Liver (tissue), 9 donors: ENCODE results near the gene IFTAP. TPM values are rescaled to one million over a fixed set of nuclear protein-coding genes. Genes with fewer than 3 reads are reported as not detected.

Source experiments
- DNase-seq: peaks from one replicate; pipeline ENCODE4 v3.0.0-alpha.2; 2017; ENCODE audit warnings: low spot score
- H3K27ac ChIP-seq, 2 donors: one replicate each; pipeline ENCODE4 v1.7.0; 2013; ENCODE audit warnings: inconsistent platforms in 2 of 2, low read length in 2 of 2, control low read depth in 1 of 2, low read depth in 1 of 2, mild to moderate bottlenecking in 1 of 2
- H3K27me3 ChIP-seq, 4 donors: one replicate each; pipeline versions ENCODE4 v1.6.1 to v1.7.0; 2013; ENCODE audit warnings: low read length in 3 of 4, inconsistent platforms in 1 of 4, mild to moderate bottlenecking in 1 of 4, moderate library complexity in 1 of 4; ENCODE audit not compliant: control insufficient read depth in 4 of 4, insufficient read depth in 4 of 4
- H3K36me3 ChIP-seq, 4 donors: one replicate each; pipeline versions ENCODE4 v1.6.1 to v1.7.0; 2013; ENCODE audit warnings: low read length in 3 of 4, mild to moderate bottlenecking in 3 of 4, low read depth in 1 of 4, moderate library complexity in 1 of 4; ENCODE audit not compliant: control insufficient read depth in 4 of 4, insufficient read depth in 3 of 4
- H3K4me1 ChIP-seq, 4 donors: one replicate each; pipeline versions ENCODE4 v1.6.1 to v1.7.0; 2013; ENCODE audit warnings: low read length in 3 of 4, mild to moderate bottlenecking in 3 of 4, moderate library complexity in 1 of 4; ENCODE audit not compliant: control insufficient read depth in 4 of 4, insufficient read depth in 4 of 4
- H3K4me3 ChIP-seq, 3 donors: one replicate each; pipeline versions ENCODE4 v1.6.1 to v1.7.0; 2013; ENCODE audit warnings: low read length in 3 of 3, control low read depth in 1 of 3, low read depth in 1 of 3, mild to moderate bottlenecking in 1 of 3
- H3K9ac ChIP-seq, 2 donors: one replicate each; pipeline ENCODE4 v1.7.0; 2013; ENCODE audit warnings: low read length in 2 of 2, mild to moderate bottlenecking in 2 of 2, moderate library complexity in 2 of 2, control low read depth in 1 of 2, low read depth in 1 of 2
- H3K9me3 ChIP-seq, 4 donors: one replicate each; pipeline versions ENCODE4 v1.6.1 to v1.7.0; 2013; ENCODE audit warnings: low read length in 3 of 4; ENCODE audit not compliant: control insufficient read depth in 4 of 4
- EGR1 ChIP-seq, 2 donors: IDR thresholded peaks; 2 replicates each; pipeline ENCODE4 v1.6.1; 2016 to 2018; ENCODE audit warnings: antibody characterized with exemption in 2 of 2, low read depth in 2 of 2
- FOXA1 ChIP-seq: IDR thresholded peaks from 2 replicates; pipeline ENCODE4 v1.6.1; 2016; ENCODE audit warnings: antibody characterized with exemption
- FOXA2 ChIP-seq: IDR thresholded peaks from 2 replicates; pipeline ENCODE4 v1.6.1; 2016; ENCODE audit warnings: antibody characterized with exemption
- GABPA ChIP-seq, 2 donors: IDR thresholded peaks in 1 of 2; conservative IDR thresholded peaks in 1 of 2; 2 replicates each; pipeline ENCODE4 v1.6.1; 2016; ENCODE audit warnings: antibody characterized with exemption in 2 of 2, mild to moderate bottlenecking in 1 of 2, moderate library complexity in 1 of 2
- HNF4A ChIP-seq, 2 donors: conservative IDR thresholded peaks; 2 replicates each; pipeline ENCODE4 v1.6.1; 2016; ENCODE audit warnings: antibody characterized with exemption in 2 of 2, mild to moderate bottlenecking in 2 of 2
- HNF4G ChIP-seq: IDR thresholded peaks from 2 replicates; pipeline ENCODE4 v1.6.1; 2016; ENCODE audit warnings: antibody characterized with exemption
- JUND ChIP-seq, 2 donors: IDR thresholded peaks; 2 replicates each; pipeline ENCODE4 v1.6.1; 2016; ENCODE audit warnings: antibody characterized with exemption in 2 of 2
- MAX ChIP-seq: IDR thresholded peaks from 2 replicates; pipeline ENCODE4 v1.6.1; 2016; ENCODE audit warnings: antibody characterized with exemption
- NR2F2 ChIP-seq: IDR thresholded peaks from 2 replicates; pipeline ENCODE4 v1.6.1; 2016; ENCODE audit warnings: antibody characterized with exemption
- RAD21 ChIP-seq, 2 donors: IDR thresholded peaks; 2 replicates each; pipeline ENCODE4 v1.6.1; 2016; ENCODE audit warnings: antibody characterized with exemption in 2 of 2, mild to moderate bottlenecking in 2 of 2
- REST ChIP-seq: IDR thresholded peaks from 2 replicates; pipeline ENCODE4 v1.6.1; 2016; ENCODE audit warnings: antibody characterized with exemption, mild to moderate bottlenecking
- RXRA ChIP-seq, 2 donors: IDR thresholded peaks; 2 replicates each; pipeline ENCODE4 v1.6.1; 2017 to 2018; ENCODE audit warnings: antibody characterized with exemption in 2 of 2, mild to moderate bottlenecking in 1 of 2
- SP1 ChIP-seq: IDR thresholded peaks from 2 replicates; pipeline ENCODE4 v1.6.1; 2018; ENCODE audit warnings: antibody characterized with exemption, mild to moderate bottlenecking
- TAF1 ChIP-seq: conservative IDR thresholded peaks from 2 replicates; pipeline ENCODE4 v1.6.1; 2016; ENCODE audit warnings: antibody characterized with exemption, mild to moderate bottlenecking
- YY1 ChIP-seq: IDR thresholded peaks from 2 replicates; pipeline ENCODE4 v1.6.1; 2016; ENCODE audit warnings: antibody characterized with exemption, mild to moderate bottlenecking
- WGBS: extraction: QIAGEN DNeasy Blood & Tissue Kit; methylation state at CpG from one replicate; pipeline ENCODE4 v1.1.7; 2013; 5-methylcytosine and 5-hydroxymethylcytosine counted together
- polyA plus RNA-seq, 2 donors: library from polyadenylated mRNA; stranded (reverse) in 1 of 2; unstranded in 1 of 2; fragments of 200-250 nt in 1 of 2; fragments of >200 nt in 1 of 2; fragmentation: Nextera tagmentation in 1 of 2; extraction: Ambion mirVana in 1 of 2; gene quantifications; one replicate each; pipeline versions ENCODE4 v1.2.1 to v1.2.3, GENCODE V29; 2013 to 2015
- total RNA-seq, 2 donors: library from RNA; depleted of rRNA; stranded (reverse); fragments of >200 nt; gene quantifications; one replicate each; pipeline ENCODE4 v1.2.3, GENCODE V29; 2014
- TF ChIP-seq, protein P1 (sequence below): IDR thresholded peaks from 2 replicates; pipeline ENCODE4 v1.6.1; 2016; ENCODE audit warnings: antibody characterized with exemption
- TF ChIP-seq, protein P2 (sequence below): IDR thresholded peaks from 2 replicates; pipeline ENCODE4 v1.6.1; 2016; ENCODE audit warnings: antibody characterized with exemption
- TF ChIP-seq, protein P3 (sequence below): fragments of 150-350 bp; IDR thresholded peaks from 2 replicates; pipeline ENCODE4 v1.5.1; 2017; ENCODE audit warnings: improper control_type of control experiment, low read depth, low read length; ENCODE audit not compliant: missing input control
- donor health status: healthy.
- donor health status: healthy.
- donor health status: healthy.
- donor health status: healthy.
- donor health status: healthy.

Gene IFTAP
- total and polyA plus RNA-seq, 4 donors = 9.5 to 10.2 (median 9.7) TPM

DNA sequence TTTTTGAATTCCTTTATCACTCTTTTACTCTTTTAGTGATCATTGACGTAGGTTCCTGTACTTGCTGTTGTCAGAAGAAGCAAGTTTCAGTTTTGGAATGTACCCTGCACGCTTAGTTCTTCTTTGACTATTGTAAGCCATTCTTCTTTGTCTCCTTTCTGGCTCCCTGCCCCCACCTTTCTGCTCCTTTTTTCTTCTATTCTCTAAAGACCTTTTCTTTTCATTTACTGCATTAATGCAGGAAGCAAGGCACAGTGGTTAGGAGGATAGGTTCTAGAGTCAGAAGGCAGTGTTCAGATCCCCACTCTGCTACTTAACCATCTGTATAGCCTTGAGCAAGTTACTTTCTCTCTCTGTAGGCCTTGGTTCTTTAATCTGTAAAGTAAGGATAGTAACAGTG is 37.5 kb downstream of the IFTAP start (continued):
- TF ChIP-seq FOXA1 = no peak

DNA sequence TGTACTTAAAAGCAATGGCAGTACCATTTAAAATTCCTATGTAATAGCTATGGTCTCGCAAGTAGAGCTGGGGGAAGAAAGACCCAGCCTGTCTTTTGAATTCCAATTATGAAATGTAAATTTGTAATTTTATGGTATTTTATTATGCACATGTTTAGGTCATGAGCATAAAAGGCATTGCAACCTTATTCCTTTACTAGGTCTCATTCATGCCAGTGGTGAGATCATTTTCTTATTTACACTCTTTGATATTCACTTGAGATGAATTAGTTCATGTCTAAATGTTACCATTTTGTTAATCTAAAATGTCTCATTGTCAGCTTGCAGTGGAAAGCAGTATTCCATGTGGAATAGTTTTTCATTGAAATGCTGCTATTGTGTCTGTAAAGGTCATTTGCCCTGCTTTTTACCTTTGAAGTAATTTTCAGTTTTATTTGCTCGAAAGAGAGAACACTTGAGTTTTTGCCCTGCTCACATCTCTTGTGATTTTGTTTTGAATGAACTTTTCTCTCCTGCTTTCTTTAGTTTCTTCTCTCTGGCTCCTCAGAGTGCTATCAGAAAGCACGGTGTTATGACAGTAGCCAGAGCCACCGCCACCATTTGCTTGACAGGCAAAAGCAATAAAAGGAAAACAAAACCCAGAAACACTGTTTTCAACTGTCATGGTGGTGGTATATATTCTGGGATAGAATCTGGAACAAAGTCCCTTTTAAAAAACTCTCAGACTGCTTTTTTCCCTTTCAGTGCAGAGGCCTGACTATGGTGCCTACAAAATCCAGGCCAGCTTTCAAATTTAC is 41.0 kb downstream of the IFTAP start:
- Histone ChIP-seq H3K27ac (no peak overlapping the region), H3K9ac (no peak overlapping the region), H3K4me3 (no peak overlapping the region), H3K9me3 (no peaks in the 10 kb centered on the region), H3K4me1 (no peaks in the 10 kb centered on the region), H3K27me3 (no peaks in the 10 kb centered on the region), H3K36me3 (peaks cover 0 to 4% (median 0%) of the 10 kb centered on the region in 4 donors)
- DNase-seq = no peak
- 97% methylated on average over 4 of the region's 4 CpGs for WGBS
- TF ChIP-seq, protein P1, sequence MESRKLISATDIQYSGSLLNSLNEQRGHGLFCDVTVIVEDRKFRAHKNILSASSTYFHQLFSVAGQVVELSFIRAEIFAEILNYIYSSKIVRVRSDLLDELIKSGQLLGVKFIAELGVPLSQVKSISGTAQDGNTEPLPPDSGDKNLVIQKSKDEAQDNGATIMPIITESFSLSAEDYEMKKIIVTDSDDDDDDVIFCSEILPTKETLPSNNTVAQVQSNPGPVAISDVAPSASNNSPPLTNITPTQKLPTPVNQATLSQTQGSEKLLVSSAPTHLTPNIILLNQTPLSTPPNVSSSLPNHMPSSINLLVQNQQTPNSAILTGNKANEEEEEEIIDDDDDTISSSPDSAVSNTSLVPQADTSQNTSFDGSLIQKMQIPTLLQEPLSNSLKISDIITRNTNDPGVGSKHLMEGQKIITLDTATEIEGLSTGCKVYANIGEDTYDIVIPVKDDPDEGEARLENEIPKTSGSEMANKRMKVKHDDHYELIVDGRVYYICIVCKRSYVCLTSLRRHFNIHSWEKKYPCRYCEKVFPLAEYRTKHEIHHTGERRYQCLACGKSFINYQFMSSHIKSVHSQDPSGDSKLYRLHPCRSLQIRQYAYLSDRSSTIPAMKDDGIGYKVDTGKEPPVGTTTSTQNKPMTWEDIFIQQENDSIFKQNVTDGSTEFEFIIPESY = no peak
- TF ChIP-seq HNF4G (no peak), NR2F2 (no peak), GABPA (IDR thresholded peaks at IDR 0.05 in 1 of 2, conservative IDR thresholded peaks at IDR 0.05 in 1 of 2) (no peak), REST (no peak), FOXA1 (no peak), EGR1 (IDR thresholded peaks at IDR 0.05; ENCODE audit: low read depth in 2 of 2) (no peak), HNF4A (conservative IDR thresholded peaks at IDR 0.05) (no peak), YY1 (no peak), RXRA (IDR thresholded peaks at IDR 0.05) (no peak), JUND (IDR thresholded peaks at IDR 0.05) (no peak), RAD21 (IDR thresholded peaks at IDR 0.05) (no peak), TAF1 (no peak), FOXA2 (no peak), SP1 (no peak), MAX (no peak)
- TF ChIP-seq, protein P2, sequence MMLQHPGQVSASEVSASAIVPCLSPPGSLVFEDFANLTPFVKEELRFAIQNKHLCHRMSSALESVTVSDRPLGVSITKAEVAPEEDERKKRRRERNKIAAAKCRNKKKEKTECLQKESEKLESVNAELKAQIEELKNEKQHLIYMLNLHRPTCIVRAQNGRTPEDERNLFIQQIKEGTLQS = no peak
- TF ChIP-seq, protein P3, sequence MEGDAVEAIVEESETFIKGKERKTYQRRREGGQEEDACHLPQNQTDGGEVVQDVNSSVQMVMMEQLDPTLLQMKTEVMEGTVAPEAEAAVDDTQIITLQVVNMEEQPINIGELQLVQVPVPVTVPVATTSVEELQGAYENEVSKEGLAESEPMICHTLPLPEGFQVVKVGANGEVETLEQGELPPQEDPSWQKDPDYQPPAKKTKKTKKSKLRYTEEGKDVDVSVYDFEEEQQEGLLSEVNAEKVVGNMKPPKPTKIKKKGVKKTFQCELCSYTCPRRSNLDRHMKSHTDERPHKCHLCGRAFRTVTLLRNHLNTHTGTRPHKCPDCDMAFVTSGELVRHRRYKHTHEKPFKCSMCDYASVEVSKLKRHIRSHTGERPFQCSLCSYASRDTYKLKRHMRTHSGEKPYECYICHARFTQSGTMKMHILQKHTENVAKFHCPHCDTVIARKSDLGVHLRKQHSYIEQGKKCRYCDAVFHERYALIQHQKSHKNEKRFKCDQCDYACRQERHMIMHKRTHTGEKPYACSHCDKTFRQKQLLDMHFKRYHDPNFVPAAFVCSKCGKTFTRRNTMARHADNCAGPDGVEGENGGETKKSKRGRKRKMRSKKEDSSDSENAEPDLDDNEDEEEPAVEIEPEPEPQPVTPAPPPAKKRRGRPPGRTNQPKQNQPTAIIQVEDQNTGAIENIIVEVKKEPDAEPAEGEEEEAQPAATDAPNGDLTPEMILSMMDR = no peak
